Panc1 (cell line): ENCODE measurements around the gene MED13. TPM values are rescaled to one million over a fixed set of nuclear protein-coding genes. Genes with fewer than 3 reads are reported as not detected.

ENCODE experiments used
- ATAC-seq: fragments of 200-7000 bp; cut with Tn5 transposase; 2 replicates; pipeline ENCODE4 v1.9.1; 2020; ENCODE audit warnings: mild to moderate bottlenecking, moderate library complexity
- BruUV-seq: library from RNA; stranded (reverse); fragments of 400-500 nt; replicated peaks from 2 replicates; lab custom pipeline; 2021; lab: Mats Ljungman, UMichigan
- CTCF ChIA-PET: fragments of 300-600 bp; sonication (Branson Sonifier 250); formaldehyde crosslinking; loops from one replicate; lab custom pipeline; 2022; ENCODE audit warnings: antibody characterized with exemption; lab: Charles Lee
- POLR2A ChIA-PET: fragments of 300-600 bp; sonication (Branson Sonifier 250); formaldehyde crosslinking; loops from one replicate; lab custom pipeline; 2022; ENCODE audit warnings: antibody characterized with exemption; lab: Charles Lee
- DNase-seq: peaks from one replicate; pipeline ENCODE4 v3.0.0-alpha.2; 2010; ENCODE audit warnings: low read depth, low spot score
- H3K27ac ChIP-seq: 2 replicates; pipeline ENCODE4 v1.5.1; 2011; ENCODE audit warnings: mild to moderate bottlenecking, low read length, inconsistent platforms
- H3K27me3 ChIP-seq: fragments of 200-500 bp; sonication (Bioruptor generic); 2 replicates; pipeline ENCODE4 v1.6.0; 2014; ENCODE audit warnings: low read length, inconsistent platforms; ENCODE audit not compliant: control insufficient read depth, insufficient read depth
- H3K36me3 ChIP-seq: fragments of 200-500 bp; sonication (Bioruptor generic); 2 replicates; pipeline ENCODE4 v1.5.1; 2014; ENCODE audit warnings: inconsistent platforms, mild to moderate bottlenecking, low read length, moderate library complexity; ENCODE audit not compliant: control insufficient read depth, insufficient read depth
- H3K4me1 ChIP-seq: 2 replicates; pipeline ENCODE4 v1.5.1; 2011; ENCODE audit warnings: inconsistent platforms, mild to moderate bottlenecking, low read length, moderate library complexity; ENCODE audit not compliant: control insufficient read depth, insufficient read depth
- H3K4me3 ChIP-seq, 2 experiments: 2 replicates each; pipeline ENCODE4 v1.5.1; 2011 to 2012; ENCODE audit warnings: low read depth in 2 of 2, low read length in 2 of 2, mild to moderate bottlenecking in 2 of 2, inconsistent platforms in 1 of 2, moderate library complexity in 1 of 2
- H3K9me3 ChIP-seq: fragments of 200-500 bp; sonication (Bioruptor generic); 2 replicates; pipeline ENCODE4 v1.5.1; 2014; ENCODE audit warnings: low read depth, mild to moderate bottlenecking, inconsistent platforms, low read length, moderate library complexity; ENCODE audit not compliant: control insufficient read depth, insufficient read depth
- POLR2AphosphoS5 ChIP-seq: IDR thresholded peaks from 2 replicates; pipeline ENCODE4 v1.6.1; 2012; ENCODE audit warnings: mild to moderate bottlenecking, low read depth, low read length, moderate library complexity
- SIN3A ChIP-seq: IDR thresholded peaks from 2 replicates; pipeline ENCODE4 v1.6.1; 2012; ENCODE audit warnings: low read depth, mild to moderate bottlenecking, low read length, moderate library complexity, borderline replicate concordance; ENCODE audit not compliant: insufficient read depth
- TCF7L2 ChIP-seq: IDR thresholded peaks from 2 replicates; pipeline ENCODE4 v1.6.1; 2011; ENCODE audit warnings: mild to moderate bottlenecking, low read depth, low read length, inconsistent platforms
- in situ Hi-C: cut with HindIII; loops from 2 replicates; pipeline ENCODE4 v1.10.0; 2016; ENCODE audit warnings: low sequenced_read_pairs, low pct_unique_long_range_greater_than_20kb
- intact Hi-C: fragments of 100-400 bp; cut with micrococcal nuclease; formaldehyde crosslinking; loops from one replicate; pipeline ENCODE4 v1.10.0; 2022; ENCODE audit not compliant: unreplicated experiment
- total RNA-seq: library from RNA; stranded (reverse); gene quantifications from one replicate; pipeline ENCODE4 v1.2.1, GENCODE V29; 2021; ENCODE audit not compliant: unreplicated experiment
- TF ChIP-seq, protein P1 (sequence below), 2 experiments: IDR thresholded peaks; 2 replicates each; pipeline ENCODE4 v1.6.1; 2011 to 2012; ENCODE audit warnings: low read depth in 2 of 2, control low read depth in 1 of 2, low read length in 1 of 2, mild to moderate bottlenecking in 1 of 2, moderate library complexity in 1 of 2; ENCODE audit not compliant: insufficient read depth in 1 of 2
- TF ChIP-seq, protein P2 (sequence below): fragments of 450-650 bp; IDR thresholded peaks from 2 replicates; pipeline ENCODE4 v1.5.1; 2017; ENCODE audit warnings: mild to moderate bottlenecking

Gene MED13
- total RNA-seq, 1 experiment from 2014 or later = 69.5 TPM

DNA sequence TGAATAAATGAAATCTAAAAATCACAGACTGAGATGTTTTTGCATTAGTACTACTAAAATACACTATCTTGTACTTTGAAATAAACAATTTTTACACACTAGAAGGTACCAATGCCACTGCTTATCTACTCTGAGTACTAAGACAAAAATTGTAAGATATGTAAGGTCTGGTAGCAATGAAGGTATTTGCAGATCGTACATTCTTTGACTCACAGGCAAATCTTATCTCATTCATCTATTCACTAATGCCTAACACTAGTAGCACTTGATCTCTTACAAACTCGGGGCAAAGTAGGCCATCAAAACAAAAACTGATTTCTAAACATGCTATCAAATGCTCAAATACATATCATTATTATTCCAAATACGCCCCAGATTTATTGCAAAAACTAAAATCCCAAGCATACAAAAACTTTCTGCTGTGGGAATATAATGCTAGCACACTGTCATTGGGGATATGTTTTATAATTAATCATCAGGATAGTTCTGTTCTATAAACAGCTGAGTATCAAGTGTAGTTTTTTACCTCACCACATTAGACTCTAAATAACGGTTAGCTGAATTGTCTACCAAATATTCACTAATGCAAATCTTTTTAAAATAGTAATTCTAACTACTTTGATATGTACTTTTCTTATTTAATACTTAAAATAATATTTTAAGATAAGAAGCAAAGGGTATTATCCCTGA lies 68.0 kb downstream of the MED13 start:
- H3K9me3 ChIP-seq = no peaks in the 10 kb centered on the region
- no peak overlapping the region for H3K4me3 ChIP-seq
- ChIA-PET CTCF (no interaction called here), POLR2A (no interaction called here)
- peaks cover 21% of the 10 kb centered on the region; the same call in 1 of the 2 replicates for H3K36me3 ChIP-seq
- in situ Hi-C loops = no loop called here
- no peak for DNase-seq
- TF ChIP-seq POLR2AphosphoS5 = no peak
- no peak for TF ChIP-seq SIN3A
- TF ChIP-seq, protein P1, sequence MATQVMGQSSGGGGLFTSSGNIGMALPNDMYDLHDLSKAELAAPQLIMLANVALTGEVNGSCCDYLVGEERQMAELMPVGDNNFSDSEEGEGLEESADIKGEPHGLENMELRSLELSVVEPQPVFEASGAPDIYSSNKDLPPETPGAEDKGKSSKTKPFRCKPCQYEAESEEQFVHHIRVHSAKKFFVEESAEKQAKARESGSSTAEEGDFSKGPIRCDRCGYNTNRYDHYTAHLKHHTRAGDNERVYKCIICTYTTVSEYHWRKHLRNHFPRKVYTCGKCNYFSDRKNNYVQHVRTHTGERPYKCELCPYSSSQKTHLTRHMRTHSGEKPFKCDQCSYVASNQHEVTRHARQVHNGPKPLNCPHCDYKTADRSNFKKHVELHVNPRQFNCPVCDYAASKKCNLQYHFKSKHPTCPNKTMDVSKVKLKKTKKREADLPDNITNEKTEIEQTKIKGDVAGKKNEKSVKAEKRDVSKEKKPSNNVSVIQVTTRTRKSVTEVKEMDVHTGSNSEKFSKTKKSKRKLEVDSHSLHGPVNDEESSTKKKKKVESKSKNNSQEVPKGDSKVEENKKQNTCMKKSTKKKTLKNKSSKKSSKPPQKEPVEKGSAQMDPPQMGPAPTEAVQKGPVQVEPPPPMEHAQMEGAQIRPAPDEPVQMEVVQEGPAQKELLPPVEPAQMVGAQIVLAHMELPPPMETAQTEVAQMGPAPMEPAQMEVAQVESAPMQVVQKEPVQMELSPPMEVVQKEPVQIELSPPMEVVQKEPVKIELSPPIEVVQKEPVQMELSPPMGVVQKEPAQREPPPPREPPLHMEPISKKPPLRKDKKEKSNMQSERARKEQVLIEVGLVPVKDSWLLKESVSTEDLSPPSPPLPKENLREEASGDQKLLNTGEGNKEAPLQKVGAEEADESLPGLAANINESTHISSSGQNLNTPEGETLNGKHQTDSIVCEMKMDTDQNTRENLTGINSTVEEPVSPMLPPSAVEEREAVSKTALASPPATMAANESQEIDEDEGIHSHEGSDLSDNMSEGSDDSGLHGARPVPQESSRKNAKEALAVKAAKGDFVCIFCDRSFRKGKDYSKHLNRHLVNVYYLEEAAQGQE (IDR thresholded peaks at IDR 0.05; ENCODE audit: insufficient read depth in 1 of 2, low read depth in 2 of 2, low read length in 1 of 2) = no peak
- TF ChIP-seq, protein P2, sequence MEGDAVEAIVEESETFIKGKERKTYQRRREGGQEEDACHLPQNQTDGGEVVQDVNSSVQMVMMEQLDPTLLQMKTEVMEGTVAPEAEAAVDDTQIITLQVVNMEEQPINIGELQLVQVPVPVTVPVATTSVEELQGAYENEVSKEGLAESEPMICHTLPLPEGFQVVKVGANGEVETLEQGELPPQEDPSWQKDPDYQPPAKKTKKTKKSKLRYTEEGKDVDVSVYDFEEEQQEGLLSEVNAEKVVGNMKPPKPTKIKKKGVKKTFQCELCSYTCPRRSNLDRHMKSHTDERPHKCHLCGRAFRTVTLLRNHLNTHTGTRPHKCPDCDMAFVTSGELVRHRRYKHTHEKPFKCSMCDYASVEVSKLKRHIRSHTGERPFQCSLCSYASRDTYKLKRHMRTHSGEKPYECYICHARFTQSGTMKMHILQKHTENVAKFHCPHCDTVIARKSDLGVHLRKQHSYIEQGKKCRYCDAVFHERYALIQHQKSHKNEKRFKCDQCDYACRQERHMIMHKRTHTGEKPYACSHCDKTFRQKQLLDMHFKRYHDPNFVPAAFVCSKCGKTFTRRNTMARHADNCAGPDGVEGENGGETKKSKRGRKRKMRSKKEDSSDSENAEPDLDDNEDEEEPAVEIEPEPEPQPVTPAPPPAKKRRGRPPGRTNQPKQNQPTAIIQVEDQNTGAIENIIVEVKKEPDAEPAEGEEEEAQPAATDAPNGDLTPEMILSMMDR = no peak
- no peak for TF ChIP-seq TCF7L2
- H3K4me1 ChIP-seq = no peaks in the 10 kb centered on the region
- ATAC-seq = no peak
- no peaks in the 10 kb centered on the region for H3K27me3 ChIP-seq
- BruUV-seq = no TSS peak
- H3K27ac ChIP-seq = no peak overlapping the region
- intact Hi-C loops = no loop called here

DNA sequence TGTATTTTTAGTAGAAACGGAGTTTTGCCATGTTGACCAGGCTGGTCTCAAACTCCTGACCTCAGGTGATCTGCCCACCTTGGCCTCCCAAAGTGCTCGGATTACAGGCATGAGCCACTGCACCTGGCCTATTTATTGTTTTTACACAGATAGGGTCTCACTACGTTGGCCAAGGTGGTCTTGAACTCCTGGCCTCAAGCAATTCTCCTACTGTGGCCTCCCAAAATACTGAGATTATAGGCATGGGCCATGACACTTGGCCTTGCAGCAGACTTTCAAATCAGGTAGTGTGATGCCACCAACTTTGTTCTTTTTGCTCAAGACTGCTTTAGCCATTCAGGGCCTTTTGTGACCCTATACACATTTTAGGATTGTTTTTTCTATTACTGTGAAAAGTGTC lies 75.6 kb downstream of the MED13 start:
- no peak for ATAC-seq
- in situ Hi-C loops = no loop called here
- BruUV-seq = TSS peak; percentile 45
- Histone ChIP-seq H3K4me1 (no peaks in the 10 kb centered on the region), H3K27ac (no peak overlapping the region), H3K9me3 (no peaks in the 10 kb centered on the region), H3K27me3 (no peaks in the 10 kb centered on the region), H3K36me3 (peaks cover 31% of the 10 kb centered on the region), H3K4me3 (no peak overlapping the region)
- intact Hi-C loops = no loop called here
- DNase-seq = no peak
- ChIA-PET POLR2A (no interaction called here), CTCF (no interaction called here)
- TF ChIP-seq TCF7L2 (no peak), POLR2AphosphoS5 (no peak), SIN3A (no peak)
- TF ChIP-seq, protein P1 (IDR thresholded peaks at IDR 0.05; ENCODE audit: insufficient read depth in 1 of 2, low read depth in 2 of 2, low read length in 1 of 2) = no peak
- TF ChIP-seq, protein P2 = no peak
